T-helper 9 cell (primary cell): Measurements from ENCODE around the gene ZIK1.
A peak's percentile ranks its signal among the peaks of the same experiment; 100 is the strongest.

Experiments
- DNase-seq: peaks from one replicate; pipeline ENCODE4 v3.0.0-alpha.2; 2020
- total RNA-seq, 2 donors: gene quantifications; one replicate each; lab custom pipeline; 2026; lab: John Stamatoyannopoulos, UW

ZIK1 gene
- 5.6 to 24.1 reads per million in 2 donors for total RNA-seq

DNA sequence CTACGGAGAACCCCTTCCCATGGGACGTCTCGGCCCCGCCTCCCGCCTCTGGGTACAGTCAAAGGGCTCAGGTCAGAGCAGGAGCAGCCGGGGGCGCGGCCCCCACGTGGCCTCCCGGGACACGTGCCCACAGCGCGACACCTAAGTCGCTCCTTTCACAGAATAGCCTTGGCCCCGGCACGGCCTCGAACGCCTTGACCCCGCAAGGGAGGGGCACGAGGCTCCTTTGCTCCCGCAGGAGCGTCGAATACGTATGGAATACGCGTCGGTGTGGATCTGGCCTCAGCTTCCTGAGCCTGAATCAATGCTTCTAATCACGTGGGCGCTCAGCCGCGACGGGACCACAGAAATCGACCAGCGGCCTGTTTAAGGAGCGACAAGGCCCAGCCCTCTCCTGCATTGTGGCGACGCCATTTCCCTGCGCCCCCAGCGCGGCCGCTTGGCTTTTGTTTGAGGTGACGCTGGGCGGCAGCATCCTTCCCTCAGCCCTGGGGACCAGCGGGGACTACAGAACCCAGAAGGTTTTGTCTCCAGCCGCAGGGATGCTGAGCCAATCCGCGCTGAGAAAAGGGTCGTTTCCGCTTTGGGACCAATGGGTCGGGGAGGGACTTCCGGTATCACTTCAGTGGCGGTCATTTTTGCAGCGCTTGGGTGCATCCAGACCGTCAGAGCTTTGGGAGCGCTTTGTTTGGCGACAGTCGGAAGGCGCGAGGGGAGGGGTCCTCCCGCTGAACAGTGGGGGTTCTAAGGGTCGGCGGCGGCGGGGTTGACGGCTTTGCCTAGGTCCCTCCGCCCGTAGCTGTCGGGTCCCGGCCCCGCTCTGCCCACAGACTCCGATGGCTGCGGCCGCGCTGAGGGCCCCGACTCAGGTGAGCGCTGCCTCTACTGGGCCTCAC is at the start of gene ZIK1:
Gene ZIK1 (plus strand): TSS at position 625 of the 896 bp plus-strand sequence. CDS start 212 bp downstream, at position 837.
- DNase-seq = peak; percentile 66

DNA sequence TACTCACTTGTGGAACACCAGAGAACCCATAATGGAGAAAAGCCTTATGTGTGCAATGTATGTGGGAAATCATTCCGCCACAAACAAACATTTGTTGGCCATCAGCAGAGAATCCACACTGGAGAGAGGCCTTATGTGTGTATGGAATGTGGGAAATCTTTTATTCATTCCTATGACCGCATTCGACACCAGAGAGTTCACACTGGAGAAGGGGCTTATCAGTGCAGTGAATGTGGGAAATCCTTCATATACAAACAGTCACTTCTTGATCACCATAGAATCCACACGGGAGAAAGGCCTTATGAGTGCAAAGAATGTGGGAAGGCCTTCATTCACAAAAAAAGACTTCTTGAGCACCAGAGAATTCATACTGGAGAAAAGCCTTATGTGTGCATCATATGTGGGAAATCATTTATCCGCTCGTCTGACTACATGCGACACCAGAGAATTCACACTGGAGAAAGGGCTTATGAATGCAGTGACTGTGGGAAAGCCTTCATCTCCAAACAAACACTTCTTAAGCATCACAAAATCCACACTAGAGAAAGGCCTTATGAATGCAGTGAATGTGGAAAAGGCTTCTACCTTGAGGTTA is 45.9 kb upstream of the ZIK1 start:
- no peak for DNase-seq

DNA sequence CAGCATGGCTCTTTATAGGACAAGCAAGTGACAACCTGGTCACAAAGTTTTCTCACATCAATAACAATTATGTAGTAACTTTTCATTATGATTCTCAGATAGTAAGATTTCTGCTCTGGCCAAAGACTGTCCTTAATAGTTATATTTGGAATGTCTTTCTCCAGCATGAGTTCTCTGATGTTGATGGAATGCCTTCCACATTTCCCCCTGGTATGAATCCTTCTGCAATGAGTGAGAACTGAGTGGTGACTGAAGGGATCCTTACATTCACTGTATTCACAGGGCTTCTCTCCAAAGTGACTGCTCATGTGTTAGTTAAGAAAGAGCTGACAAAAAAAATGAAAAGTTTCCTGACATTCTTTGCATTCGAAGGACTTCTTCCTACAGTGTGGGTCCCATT is 37.4 kb upstream of the ZIK1 start:
- DNase-seq = no peak

DNA sequence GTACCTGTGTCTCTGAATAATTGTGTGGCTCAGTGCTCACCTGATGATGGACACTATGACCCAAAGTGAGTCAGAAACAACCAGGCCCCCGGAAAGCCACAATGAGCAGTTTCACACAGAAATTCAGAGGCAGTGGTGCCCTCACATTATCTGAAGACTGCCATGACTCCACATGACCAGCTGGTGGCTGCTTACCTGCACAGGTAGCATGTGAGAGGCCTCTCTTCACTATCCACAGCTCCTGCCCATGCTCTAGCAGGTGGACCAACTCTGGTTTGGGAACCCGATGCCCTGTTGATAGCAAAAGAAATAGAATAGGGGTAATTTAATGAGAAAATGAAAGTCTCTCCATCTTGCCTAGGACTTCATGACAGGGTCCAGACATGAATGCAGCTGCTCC is 31.5 kb upstream of the ZIK1 start:
- no peak for DNase-seq

DNA sequence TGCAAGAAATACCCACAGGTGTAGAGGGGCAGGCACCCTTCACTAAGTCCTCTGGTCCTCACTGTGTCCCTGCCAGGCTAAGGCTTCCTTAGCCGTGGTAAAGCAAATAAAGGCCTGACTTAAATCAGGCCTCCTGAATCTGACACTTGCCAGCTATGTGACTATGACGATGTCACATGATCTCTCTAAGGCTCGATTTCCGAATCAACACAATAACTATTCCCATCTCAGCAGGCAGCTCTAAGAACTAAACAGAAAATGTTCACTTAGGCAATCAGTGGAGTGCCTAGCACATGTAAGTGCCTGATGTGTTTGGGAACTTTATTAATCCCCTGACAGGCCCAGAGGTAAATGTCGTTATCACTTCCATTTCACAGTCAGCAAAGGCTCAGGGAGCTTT is 26.3 kb upstream of the ZIK1 start:
- no peak for DNase-seq

DNA sequence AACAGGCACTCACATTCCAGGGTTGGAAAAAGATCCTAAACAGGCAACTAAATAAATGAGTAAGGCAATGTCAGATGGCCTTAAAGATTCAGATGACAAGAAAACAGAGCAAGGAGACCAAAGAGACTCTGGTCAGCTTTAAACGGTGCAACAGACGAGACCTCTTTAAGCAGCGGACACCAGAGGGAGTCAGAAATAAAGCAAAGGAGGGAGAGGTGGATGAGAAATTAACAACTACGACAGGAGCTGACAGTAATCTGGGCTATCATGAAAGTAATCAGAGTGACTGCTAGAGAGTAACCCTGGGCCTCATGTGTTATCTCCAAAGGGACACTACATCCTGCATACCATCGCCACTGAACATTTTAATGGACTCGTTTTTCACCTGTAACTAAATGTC is 25.4 kb upstream of the ZIK1 start:
- DNase-seq = no peak

DNA sequence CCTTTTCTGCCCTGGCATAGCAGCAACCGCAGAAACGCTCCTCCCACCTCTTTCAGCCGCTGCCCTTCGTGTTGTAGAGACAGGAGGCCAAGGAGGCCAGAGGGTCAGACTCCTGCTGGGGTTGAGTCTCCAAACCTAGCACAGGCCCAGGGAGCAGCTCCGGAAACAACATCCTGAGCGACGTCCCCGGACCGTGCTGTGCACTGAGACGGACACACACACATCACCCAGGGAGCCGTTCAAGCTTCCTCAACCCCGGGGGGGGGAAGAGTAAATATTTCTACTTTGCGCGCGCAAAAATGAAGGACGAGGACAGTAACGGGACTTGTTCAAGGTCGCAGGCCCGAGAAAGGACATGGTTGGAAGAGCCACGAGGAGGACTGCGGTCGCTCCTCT is 24.9 kb upstream of the ZIK1 start:
- DNase-seq = no peak

DNA sequence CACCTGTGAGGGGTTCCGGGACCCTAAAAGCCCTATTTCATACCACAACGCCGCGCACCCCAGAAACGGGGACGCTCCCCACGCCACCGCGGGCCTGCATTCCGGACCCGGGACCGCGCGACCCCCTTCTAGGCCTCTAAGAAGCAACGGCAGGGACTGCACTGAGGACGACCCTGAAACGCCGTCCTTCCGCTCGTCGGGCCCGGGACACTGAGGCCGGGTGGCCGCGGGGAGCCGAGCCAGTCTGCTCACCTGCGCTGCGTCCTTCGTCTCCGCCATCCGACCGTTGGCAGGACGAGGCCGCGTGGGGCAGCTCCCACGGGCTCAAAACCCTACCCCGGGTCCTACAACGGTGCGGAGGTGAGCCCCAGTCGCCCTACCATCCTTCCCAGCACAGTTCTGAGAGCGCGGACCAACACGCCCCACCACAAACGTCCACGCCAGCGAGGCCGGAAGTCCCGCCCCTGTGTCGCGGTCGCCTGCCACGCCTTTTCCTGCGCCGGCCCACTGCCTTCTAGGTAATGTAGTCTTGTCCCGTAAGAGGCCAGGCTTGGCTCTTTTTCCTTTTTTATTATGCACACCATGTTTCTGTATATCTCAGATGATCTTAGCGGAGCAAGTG is 24.4 kb upstream of the ZIK1 start, which contains the start of gene ZNF550:
Gene ZNF550 (minus strand): TSS at position 460 of the 622 bp plus-strand sequence. CDS start 181 bp downstream, at position 279.
- peak; percentile 81 for DNase-seq

DNA sequence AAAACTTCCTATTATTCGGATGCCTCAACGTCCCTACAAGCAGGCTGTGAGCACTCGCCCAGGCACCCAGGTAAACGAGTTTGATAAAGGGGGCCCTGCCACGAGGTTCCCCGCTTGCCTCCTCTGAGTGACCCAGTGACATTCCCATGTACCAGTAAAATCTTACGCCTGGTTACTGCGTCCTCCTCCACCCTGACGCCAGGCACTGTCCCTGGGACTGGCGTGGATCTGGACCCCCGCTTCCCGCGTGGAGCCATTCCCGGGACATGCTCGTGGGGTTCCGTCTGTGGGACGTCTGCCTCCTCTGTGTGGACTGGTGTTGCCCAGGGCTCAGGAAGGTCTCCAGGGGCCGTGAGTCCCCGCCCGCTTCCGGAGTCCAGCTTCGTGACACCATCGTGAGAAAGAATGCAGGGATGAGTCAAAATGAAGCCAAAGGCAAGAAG is 23.9 kb upstream of the ZIK1 start:
- no peak for DNase-seq

DNA sequence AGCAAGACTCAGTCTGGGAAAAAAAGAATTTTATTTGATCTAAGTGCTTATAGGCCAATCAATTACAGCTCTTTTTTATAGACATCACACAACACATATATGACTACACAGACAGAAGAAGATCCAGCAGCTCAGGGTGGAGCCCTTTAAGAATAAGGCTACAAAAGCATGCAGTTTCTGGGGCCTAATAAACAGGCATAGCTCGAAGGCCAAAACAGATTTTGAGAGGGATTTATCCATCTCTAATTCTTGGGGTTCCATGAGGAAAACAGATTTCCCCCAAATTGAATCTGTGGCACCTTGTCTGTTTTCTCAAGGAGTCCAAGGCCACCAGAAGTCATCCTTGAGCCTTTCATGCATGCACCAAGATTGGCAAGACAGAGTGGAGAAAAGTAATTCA is 20.4 kb upstream of the ZIK1 start:
- no peak for DNase-seq

DNA sequence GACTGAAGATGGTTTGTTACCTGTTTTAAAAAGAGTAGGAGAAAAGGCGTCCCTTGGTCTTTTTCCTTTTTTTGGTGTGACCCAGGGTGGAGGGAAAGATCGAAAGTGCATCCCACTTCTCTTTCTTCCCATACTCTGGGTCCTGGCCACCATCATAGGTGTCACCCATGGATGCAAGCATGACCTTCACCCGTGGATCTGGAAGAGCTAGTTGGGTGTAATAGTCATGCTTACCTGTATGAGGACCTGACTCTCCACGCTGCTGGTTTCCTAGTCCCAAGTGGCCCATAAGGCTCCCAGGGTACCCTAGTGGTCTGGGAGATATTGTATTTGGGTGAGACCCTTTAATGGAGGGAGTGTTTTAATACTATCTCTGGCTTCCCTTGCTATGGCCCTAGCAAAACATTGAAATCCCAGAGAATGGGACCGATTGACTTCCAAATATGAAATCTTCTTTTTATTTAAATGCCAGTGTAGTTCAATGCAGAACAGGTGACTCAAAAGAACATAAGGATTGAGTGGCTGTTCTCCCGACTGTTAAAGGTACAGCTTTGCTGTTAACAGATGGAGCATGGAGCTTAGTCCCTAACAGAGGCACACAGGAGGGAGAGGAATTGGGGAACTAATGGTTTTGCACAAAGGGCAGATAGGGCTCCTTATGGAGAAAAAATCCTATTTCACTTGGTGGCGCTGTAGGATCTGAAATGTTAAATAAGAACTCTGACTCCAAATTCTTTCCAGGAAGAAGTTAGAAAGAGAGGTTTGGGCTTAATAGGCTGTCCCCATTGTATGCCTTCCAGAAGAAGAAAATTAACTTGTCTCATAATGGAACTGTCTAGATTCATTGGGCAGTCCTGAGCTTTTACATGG is 17.3 kb upstream of the ZIK1 start:
- no peak for DNase-seq

DNA sequence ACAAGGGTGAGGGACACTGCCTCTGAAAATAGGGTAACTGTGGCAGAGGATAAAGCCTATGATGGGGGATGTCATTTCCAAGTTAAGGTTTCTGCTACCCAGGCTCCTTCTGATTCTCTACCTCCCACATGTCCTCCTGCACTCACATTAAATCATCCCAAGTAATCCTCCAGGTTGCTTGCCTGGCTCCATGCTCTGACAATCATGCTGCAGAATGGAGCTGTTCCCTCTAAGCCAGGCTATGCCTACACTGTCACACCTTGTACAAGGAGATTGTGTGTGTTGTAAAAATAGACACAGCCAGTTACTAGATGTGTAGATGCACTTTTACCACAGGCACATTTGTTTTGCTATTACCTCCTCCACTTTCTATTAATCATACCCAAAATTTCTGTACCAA is 13.2 kb upstream of the ZIK1 start:
- no peak for DNase-seq

DNA sequence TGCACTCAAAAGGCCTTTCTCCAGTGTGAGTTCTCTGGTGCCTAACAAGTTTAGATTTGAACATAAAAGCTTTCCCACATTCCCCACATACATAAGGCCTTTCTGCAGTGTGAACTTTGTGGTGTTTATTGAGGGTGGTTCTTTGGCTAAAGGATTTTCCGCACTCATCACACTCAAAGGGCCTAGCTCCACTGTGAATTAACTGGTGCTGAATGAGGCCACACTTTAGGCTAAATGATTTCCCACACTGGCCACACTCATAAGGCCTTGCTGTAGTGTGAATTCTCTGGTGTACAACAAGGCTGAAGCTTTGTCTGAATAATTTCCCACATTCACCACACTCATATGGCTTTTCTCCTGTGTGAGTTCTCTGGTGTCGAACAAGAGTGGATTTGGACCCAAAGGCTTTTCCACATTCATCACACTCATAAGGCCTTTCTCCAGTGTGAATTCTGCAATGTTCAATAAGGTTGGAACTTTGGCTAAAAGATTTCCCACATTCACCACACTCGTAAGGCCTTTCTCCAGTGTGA is 11.5 kb upstream of the ZIK1 start:
- no peak for DNase-seq

DNA sequence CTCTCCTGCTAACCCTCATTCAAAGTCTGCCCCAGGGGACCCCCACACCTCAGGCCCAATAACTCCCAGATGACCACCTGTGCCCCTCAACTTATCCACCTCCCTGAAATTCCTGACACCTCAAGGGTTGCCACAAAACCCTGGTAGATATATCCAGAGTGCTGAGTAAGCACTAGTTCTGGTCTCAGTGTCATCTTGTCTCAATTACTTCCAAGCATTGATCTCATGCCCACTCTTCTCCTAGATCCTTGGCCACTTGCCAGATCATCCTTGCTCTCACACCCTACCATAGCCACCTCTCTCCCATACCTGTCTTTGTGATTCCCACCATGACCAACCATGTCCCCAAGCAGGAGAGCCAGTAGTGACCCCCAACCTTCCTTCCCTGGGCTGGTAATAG is 7.3 kb upstream of the ZIK1 start:
- no peak for DNase-seq

DNA sequence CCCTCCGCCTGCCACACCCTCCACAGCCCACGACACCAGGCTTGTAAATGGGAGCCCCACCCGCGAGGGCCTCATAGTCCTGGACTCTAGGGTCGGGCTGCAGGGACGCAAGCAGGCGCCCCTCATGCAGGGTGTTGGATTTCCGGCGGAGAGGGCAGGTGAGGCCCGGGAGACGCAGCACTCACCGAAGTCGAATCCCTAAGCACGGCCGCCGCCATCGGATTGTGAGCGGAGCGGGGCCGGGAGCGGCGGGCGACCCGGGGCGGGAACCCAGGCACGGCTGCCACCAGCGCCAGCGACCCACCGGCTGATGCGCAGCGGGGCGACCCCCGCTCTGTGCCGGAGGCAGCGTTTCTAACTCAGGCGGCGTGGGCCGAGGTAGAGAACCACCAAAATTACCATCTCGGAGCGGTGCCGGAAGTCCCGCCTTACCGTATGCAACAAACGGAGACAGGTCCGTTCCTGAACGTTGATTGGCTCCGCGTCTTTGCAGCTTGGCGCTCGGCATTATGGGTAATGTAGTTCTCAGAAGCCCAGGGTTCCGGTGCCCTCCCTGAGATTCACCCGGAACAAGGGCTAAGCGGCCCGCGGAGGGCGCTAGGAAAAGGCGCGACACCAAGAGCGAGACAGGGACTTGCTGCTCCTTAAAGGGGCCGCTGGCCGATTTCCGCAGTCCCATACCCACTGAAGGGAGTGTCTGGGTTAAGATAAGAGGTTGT is 5.3 kb upstream of the ZIK1 start, which contains the start of gene ZNF416:
Gene ZNF416 (minus strand): TSS at position 425 of the 719 bp plus-strand sequence. CDS start 207 bp downstream, at position 218.
- peak; percentile 86 for DNase-seq

DNA sequence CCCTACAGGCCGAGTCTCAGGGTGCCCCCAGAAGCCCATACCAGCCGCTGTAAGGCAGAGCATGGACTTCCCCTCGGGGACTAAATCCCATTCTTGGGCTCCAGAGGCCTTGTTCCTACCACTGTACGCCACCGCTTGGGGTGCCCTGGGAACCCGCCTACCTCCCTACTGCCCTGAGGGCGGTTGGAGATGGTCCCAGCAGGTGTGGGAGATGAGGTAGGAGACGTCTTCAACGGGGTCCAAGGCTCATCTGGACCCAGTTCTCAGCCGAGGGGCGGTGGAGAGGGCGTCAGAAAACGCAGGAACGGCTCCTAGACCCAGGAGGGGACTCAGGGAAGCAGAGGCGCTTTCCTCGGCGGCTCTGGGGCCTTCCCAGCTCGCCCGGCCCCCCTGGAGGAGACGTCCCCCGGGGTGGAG is 833 bp upstream of the ZIK1 start:
- no peak for DNase-seq

DNA sequence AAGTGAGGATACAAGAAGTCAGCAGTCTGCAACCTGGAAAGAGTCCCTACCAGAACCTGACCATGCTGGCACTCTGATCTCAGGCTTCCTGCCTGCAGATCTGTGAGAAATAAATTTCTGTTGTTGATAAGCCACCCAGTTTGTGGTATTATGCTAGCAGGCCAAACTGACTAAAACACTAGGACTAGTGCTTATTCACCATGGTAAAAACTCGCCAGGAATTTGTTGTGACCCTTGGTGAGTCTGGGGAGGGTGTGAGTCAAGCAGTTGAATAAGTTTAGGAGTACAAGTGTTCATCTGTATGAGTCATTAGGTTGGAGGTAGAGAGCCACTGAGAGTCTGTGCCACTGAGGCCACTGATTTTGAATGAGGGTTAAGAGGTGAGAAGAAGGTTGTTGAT is 3.6 kb downstream of the ZIK1 start:
- no peak for DNase-seq

DNA sequence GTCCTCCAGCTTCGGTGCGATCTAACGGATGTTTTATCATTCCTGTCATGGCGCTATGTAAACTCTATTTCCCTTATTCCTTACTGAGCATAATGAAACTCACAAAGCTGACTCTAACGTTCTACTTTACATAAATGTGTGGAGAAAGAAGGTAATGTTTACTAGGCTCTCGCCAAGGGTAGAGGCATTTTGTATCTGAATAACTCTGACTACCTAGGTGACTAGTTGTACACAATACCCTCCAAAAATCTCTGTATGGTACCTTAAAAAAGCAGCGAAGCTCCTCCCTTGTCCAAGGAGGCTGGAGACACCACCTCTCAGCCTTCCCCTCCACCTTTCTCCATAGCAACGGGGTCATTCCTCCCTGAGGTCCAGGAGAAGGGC is 15.4 kb downstream of the ZIK1 start:
- DNase-seq = no peak

DNA sequence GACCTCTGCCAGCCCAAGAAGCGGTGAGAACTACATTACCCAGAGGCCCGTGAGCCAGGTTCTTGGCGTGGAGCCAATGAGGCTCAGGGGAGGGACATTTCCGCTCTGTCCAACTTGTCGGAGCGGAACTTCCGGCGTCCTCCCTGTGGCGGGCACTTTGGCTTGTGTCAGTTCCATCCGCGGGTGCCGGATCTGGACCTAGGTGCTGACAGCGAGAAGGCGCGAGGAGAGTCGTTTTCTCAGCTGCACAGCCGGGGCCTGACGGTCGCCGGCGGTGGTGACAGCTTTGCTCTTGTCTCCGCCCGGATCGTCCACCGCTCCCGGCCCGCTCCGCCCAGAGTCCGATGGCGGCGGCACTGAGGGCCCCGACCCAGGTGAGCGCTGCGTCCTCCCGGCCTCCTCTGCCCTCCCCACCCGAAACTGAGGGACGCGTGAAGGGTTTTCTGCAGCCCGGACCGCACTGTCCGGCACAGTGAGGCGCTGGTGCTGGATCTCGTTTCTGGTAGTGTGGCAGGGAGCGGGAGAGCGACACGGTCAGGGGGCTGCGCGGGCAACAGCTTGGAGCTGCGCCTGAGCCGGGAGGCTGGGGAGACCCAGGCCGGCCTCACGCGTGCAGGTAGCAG is 15.9 kb downstream of the ZIK1 start, which contains the start of gene ZNF530:
Gene ZNF530 (plus strand): TSS at position 125 of the 623 bp plus-strand sequence. CDS start 4,461 bp downstream, outside the sequence.
- DNase-seq = peak; percentile 63

DNA sequence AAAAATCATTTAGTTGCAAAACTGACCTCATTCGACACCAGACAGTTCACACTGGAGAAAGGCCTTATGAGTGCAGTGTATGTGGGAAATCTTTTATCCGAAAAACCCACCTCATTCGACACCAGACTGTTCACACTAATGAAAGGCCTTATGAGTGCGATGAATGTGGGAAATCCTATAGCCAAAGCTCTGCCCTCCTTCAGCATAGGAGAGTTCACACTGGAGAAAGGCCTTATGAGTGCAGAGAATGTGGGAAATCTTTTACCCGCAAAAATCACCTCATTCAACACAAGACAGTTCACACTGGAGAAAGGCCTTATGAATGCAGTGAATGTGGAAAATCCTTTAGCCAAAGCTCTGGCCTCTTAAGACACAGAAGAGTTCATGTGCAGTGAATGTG is 23.0 kb downstream of the ZIK1 start:
- DNase-seq = no peak

DNA sequence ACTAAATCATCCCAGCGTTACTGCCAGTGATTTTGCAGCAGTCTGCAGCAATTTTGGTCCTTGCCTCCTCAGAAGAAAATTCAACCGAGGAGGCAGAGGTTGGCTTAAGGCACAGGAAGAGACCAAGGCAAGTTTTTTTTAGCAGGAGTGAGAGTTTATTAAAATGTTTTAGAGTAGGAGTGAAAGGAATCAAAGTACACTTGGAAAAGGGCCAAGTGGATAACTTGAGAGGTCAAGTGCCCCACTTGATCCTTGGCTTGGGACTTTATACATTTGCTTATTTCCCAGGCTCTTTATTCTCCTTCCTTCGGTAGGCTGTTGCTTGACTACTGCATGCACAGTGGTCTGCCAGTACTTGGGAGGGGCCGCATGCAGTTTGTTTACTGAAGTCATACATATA is 27.2 kb downstream of the ZIK1 start:
- no peak for DNase-seq
